ENCODE data around the gene SLX9. TPM values are rescaled to one million over a fixed set of nuclear protein-coding genes. Genes with fewer than 3 reads are reported as not detected.

Gene SLX9
- polyA plus RNA-seq, 1 donor from 2014 or later: 15.4 TPM

DNA sequence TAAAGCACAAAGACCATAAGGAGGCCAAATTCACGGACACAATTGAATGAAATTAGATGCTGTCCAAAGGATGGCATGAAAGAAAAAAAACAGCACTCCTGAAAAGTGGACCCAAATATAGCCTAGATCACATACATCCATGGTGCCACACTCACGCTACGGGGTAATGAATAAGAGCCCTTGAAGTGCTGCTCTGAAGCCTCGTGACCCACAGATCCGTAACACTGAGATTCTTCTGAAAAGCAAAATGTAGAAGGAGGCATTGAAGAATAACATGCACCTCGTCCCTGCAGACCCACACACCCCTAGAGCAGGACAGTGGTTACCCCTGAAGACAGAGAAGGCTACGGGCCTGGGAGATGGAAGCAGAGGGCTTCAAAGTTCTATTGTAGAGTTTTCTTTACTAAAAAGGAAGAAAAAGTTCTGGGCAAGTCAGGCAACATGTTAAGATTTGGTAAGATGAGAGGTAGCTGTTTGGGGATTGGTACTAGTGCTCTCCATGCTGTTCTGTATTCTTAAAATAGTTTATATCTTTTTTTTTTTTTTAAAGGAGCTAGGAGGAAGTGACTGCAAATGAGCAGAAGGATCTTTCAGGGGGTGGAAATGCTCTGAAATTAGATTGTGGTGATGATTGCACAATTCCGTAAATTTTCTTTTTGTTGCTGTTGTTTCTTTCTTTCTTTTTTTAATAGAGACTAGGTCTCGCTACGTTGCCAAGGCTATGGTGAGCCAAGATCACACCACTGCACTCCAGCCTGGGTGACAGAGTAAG is 15.0 kb upstream of the SLX9 start:
- no peak overlapping the region for H3K4me3 ChIP-seq (ENCODE audit: low read length)
- peaks cover 5% of the 10 kb centered on the region for H3K9me3 ChIP-seq (ENCODE audit: low read length)
- no peaks in the 10 kb centered on the region for H3K36me3 ChIP-seq (ENCODE audit: insufficient read depth, low read length)
- TF ChIP-seq POLR2AphosphoS5 (IDR thresholded peaks at IDR 0.05): no peak
- H3K9ac ChIP-seq (ENCODE audit: low read length): no peak overlapping the region
- H3K27me3 ChIP-seq (ENCODE audit: insufficient read depth, low read depth, low read length): peaks cover 93% of the 10 kb centered on the region
- H3K79me2 ChIP-seq (replicated peaks; ENCODE audit: insufficient read depth, low read length): no peaks in the 10 kb centered on the region
- no peaks in the 10 kb centered on the region for H4K20me1 ChIP-seq (ENCODE audit: insufficient read depth)
- no peak overlapping the region for H3K4me2 ChIP-seq (ENCODE audit: low read length)
- no peaks in the 10 kb centered on the region for H3K9me2 ChIP-seq (ENCODE audit: insufficient read depth, low read length)
- H2AFZ ChIP-seq (ENCODE audit: low read depth, low read length): no peak overlapping the region
- H3F3A ChIP-seq (ENCODE audit: insufficient read depth, low read length, poor library complexity, severe bottlenecking): no peaks in the 10 kb centered on the region
- H3K27ac ChIP-seq (ENCODE audit: low read length): no peak overlapping the region

DNA sequence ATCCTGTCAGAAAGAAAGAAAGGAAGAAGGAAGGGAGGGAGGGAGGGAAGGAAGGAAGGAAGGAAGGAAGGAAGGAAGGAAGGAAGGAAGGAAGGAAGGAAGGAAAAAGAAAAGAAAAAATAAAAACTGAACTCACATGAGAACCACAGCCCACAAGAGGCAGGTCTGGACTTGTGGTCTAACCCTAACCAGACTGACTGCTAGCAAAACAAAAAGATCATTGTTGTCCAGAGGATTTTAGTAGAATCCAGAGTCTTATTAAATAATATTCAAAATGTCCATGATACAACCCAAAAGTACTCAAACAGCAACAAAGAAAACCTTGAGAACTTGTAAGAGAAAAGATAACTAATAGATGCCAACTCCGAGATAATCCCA is 14.5 kb upstream of the SLX9 start:
- Histone ChIP-seq H3K36me3 (ENCODE audit: insufficient read depth, low read length) (no peaks in the 10 kb centered on the region), H3F3A (ENCODE audit: insufficient read depth, low read length, poor library complexity, severe bottlenecking) (no peaks in the 10 kb centered on the region), H4K20me1 (ENCODE audit: insufficient read depth) (no peaks in the 10 kb centered on the region), H3K9me2 (ENCODE audit: insufficient read depth, low read length) (no peaks in the 10 kb centered on the region), H3K9me3 (ENCODE audit: low read length) (peaks cover 5% of the 10 kb centered on the region), H3K4me2 (ENCODE audit: low read length) (no peak overlapping the region), H3K4me3 (ENCODE audit: low read length) (no peak overlapping the region), H3K79me2 (replicated peaks; ENCODE audit: insufficient read depth, low read length) (no peaks in the 10 kb centered on the region), H3K27ac (ENCODE audit: low read length) (no peak overlapping the region), H3K9ac (ENCODE audit: low read length) (no peak overlapping the region), H3K27me3 (ENCODE audit: insufficient read depth, low read depth, low read length) (peaks cover 93% of the 10 kb centered on the region), H2AFZ (ENCODE audit: low read depth, low read length) (no peak overlapping the region)
- TF ChIP-seq, protein P1, sequence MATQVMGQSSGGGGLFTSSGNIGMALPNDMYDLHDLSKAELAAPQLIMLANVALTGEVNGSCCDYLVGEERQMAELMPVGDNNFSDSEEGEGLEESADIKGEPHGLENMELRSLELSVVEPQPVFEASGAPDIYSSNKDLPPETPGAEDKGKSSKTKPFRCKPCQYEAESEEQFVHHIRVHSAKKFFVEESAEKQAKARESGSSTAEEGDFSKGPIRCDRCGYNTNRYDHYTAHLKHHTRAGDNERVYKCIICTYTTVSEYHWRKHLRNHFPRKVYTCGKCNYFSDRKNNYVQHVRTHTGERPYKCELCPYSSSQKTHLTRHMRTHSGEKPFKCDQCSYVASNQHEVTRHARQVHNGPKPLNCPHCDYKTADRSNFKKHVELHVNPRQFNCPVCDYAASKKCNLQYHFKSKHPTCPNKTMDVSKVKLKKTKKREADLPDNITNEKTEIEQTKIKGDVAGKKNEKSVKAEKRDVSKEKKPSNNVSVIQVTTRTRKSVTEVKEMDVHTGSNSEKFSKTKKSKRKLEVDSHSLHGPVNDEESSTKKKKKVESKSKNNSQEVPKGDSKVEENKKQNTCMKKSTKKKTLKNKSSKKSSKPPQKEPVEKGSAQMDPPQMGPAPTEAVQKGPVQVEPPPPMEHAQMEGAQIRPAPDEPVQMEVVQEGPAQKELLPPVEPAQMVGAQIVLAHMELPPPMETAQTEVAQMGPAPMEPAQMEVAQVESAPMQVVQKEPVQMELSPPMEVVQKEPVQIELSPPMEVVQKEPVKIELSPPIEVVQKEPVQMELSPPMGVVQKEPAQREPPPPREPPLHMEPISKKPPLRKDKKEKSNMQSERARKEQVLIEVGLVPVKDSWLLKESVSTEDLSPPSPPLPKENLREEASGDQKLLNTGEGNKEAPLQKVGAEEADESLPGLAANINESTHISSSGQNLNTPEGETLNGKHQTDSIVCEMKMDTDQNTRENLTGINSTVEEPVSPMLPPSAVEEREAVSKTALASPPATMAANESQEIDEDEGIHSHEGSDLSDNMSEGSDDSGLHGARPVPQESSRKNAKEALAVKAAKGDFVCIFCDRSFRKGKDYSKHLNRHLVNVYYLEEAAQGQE (IDR thresholded peaks at IDR 0.05; ENCODE audit: borderline replicate concordance): no peak
- no peak for TF ChIP-seq MXI1 (conservative IDR thresholded peaks at IDR 0.05; ENCODE audit: poor library complexity, severe bottlenecking)
- TF ChIP-seq SMC3 (conservative IDR thresholded peaks at IDR 0.05; ENCODE audit: poor library complexity): no peak
- TF ChIP-seq RAD21 (conservative IDR thresholded peaks at IDR 0.05): no peak
- no peak for TF ChIP-seq POLR2AphosphoS5 (IDR thresholded peaks at IDR 0.05)
- TF ChIP-seq EP300 (conservative IDR thresholded peaks at IDR 0.05; ENCODE audit: poor library complexity, severe bottlenecking): no peak
- no peak for TF ChIP-seq TAF1 (IDR thresholded peaks at IDR 0.05; ENCODE audit: low read depth)
- no peak for TF ChIP-seq CTCF (IDR thresholded peaks at IDR 0.05; ENCODE audit: poor library complexity, severe bottlenecking)
- no peak for TF ChIP-seq EZH2 (IDR thresholded peaks at IDR 0.05; ENCODE audit: borderline replicate concordance, insufficient read depth, low read length, poor library complexity, severe bottlenecking)
